ENCODE results near the gene MCC.

- no peak for TF ChIP-seq CTCF (IDR thresholded peaks at IDR 0.05)
- no peak for TF ChIP-seq ZFX (IDR thresholded peaks at IDR 0.05; ENCODE audit: borderline replicate concordance)
Measured at GRCh38 chr5:113237893-113238292, 250.4 kb downstream of the MCC start.
